NCI-H2196 treated with DMSO at 0.1 percent for 48 hours (cell line): ENCODE results near the gene MTARC1.

Experiments used
- DNase-seq: peaks from one replicate; lab custom pipeline; 2025; ENCODE audit not compliant: unreplicated experiment; lab: John Stamatoyannopoulos, UW

The MTARC1 gene

DNA sequence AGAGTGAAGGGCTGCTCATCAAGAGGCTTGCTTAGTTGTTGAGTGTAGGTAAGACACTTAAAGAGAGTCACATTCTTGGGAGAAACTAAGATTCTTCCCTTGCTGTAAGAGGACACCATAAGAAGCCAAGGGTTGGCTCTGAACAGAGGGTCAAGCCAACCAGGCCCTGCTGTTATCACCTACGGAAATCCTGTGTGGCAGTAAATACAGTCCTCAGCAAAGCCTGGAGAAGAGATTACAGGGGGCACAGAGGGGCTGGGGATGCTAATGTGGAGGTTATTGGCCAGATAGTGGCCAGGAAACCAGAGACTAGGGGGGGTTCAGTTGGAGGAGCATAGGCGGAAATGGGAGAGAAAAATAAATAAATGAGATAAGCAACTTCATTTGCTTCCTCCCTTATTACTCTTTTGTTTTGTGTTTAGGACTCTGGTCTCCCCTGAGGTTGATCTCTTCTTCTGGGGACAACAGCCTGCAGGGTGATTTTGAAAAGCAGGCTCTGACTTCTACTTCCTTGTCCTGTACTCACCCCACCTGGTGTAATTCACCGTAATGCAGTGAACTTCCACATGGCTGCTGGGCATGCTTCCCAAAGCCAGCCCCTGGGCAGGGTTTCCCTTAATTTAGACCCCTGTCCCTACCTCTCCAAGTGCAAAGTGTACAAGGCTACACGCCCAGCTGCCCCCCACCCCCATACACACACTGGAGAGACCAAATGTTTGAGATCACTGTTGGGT is 40.9 kb downstream of the MTARC1 start:
- no peak for DNase-seq

DNA sequence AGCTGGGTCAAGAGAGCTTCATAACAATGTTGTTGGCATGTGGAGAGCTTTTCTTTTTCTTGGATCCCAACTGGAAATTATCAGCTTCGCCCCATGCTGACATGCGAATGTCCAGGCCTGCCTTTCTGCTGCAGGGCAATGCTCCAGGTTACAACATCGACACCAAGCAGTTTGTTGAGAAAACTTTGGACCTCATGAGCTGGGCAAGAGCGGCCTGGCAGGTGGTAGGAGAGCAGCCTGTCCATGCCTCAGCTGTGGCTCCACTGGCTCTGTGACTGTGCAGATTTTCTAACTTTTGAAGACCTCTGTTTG is 41.4 kb downstream of the MTARC1 start:
- DNase-seq: no peak

DNA sequence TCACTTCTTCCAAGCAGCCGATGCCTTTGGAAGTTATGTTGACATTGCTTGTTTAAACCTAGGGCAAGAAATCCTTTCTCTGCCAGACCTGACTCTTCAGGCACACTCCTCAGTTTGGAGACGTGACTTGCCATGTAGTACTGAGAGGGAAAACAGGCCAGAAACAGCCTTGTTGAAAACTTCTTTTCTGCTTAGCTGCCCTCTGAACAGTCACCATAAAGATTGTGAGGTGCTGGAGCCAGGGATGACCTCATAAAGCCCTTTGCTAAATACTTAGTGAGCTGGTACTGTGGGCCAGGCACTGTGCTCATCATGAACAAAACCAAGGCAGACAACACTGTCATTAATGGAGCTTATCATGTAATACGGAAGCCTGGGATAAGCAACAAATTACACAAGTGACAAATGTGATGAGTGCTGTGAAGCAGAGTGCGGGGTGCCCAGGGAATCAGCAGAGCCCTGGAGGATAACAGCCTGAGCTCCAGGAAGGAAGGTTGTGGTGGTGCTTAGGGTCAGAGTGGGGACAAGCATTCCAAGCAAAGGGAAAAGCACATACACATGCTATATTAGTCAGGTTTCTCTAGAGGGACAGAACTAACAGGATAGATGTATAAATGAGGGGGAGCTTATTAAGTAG is 42.4 kb downstream of the MTARC1 start:
- no peak for DNase-seq

DNA sequence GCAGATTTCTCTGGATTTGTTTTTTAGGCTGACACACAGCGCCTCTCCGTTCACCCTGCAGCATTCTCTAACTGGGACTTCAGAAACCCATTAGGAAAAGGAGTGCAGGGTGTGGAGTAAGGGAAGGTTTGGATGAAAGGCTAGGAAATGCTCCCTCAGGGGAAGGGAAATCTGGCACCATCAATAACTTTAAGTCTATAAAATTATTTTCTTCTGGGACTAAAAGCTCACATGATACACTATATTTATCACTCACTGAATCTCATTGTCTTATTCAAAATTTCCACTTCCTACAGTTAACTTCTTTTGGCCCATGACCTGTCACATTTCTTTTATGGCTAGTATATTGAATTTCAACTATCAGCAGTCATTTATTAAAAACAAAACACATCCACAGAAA is 46.7 kb downstream of the MTARC1 start:
- no peak for DNase-seq

DNA sequence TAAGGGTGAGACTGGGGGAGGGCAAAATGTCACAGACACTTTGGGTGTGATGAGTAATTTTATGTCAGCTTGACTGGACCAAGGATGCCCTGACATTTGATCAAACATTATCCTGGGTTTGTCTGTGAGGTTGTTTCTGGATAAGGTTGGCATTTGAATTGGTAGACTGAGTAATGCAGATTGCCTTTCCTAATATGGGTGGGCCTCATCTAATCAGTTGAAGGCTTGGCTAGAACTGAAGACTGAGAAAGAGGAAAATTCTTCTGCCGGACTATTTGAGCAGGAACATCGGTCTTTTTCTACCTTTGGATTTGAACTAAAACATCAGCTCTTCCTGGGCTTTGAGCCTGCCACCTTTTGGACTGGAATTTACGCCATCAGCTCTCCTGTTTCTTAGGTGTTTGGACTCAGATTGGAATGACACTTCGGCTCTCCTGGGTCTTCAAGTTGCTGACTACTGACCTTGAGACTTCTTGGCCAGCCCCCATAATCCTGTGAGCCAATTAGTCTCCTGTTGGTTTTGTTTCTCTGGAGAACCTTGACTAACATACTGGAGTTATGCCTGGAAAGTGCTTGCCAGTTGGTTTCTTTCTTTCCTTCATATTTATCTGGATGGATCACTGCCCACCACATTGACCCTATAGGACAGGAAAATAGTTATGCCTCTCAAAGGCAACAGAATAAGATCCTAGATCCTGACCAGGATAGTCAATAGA is 47.6 kb downstream of the MTARC1 start:
- DNase-seq: no peak
